ENCODE measurements around the gene BRME1. TPM values are rescaled to one million over a fixed set of nuclear protein-coding genes. Genes with fewer than 3 reads are reported as not detected.

BRME1 gene
- total and polyA plus RNA-seq, 2 of the 13 experiments (the other 11 are each of a cell fraction or from before 2014, with no cell fraction given) = 0.74 to 1.5 TPM

GRCh38 chr19:13841086-13841961 lies 64.6 kb downstream of the BRME1 start (continued):
- no peak for TF ChIP-seq ARID3A (IDR thresholded peaks at IDR 0.05; ENCODE audit: low read depth, low read length)
- no peak for TF ChIP-seq ZNF362 (CRISPR knock-in tag; IDR thresholded peaks at IDR 0.05; ENCODE audit: borderline replicate concordance)
- TF ChIP-seq ZNF841 (CRISPR knock-in tag; IDR thresholded peaks at IDR 0.05; ENCODE audit: borderline replicate concordance) = no peak
- TF ChIP-seq ZNF256 (CRISPR knock-in tag; conservative IDR thresholded peaks at IDR 0.05) = no peak
- no peak for TF ChIP-seq CENPT (CRISPR knock-in tag; IDR thresholded peaks at IDR 0.05; ENCODE audit: low read depth)
- TF ChIP-seq ZBTB46 (CRISPR knock-in tag; IDR thresholded peaks at IDR 0.05; ENCODE audit: borderline replicate concordance) = no peak
- TF ChIP-seq RNF2 (conservative IDR thresholded peaks at IDR 0.05; ENCODE audit: low read depth) = no peak
- no peak for TF ChIP-seq ZNF512 (CRISPR knock-in tag; IDR thresholded peaks at IDR 0.05)
- TF ChIP-seq MAFF (IDR thresholded peaks at IDR 0.05; ENCODE audit: low read depth, low read length) = no peak
- no peak for TF ChIP-seq KLF11 (CRISPR knock-in tag; IDR thresholded peaks at IDR 0.05)
- no peak for TF ChIP-seq RCOR2 (CRISPR knock-in tag; IDR thresholded peaks at IDR 0.05)
- no peak for TF ChIP-seq FIP1L1 (IDR thresholded peaks at IDR 0.05; ENCODE audit: borderline replicate concordance, insufficient read depth, low read depth, low read length)
- TF ChIP-seq POLR2A (IDR thresholded peaks at IDR 0.05; ENCODE audit: insufficient read depth in 1 of 2, low read depth in 2 of 2, low read length in 2 of 2) = peak in 1 of 2 experiments; percentile 9; a peak in 1 of 4 replicates
- TF ChIP-seq REL (CRISPR knock-in tag; conservative IDR thresholded peaks at IDR 0.05) = no peak
- no peak for TF ChIP-seq RFX1 (IDR thresholded peaks at IDR 0.05)
- no peak for TF ChIP-seq SIX1 (CRISPR knock-in tag; IDR thresholded peaks at IDR 0.05; ENCODE audit: borderline replicate concordance)
- TF ChIP-seq ZBTB3 (CRISPR knock-in tag; IDR thresholded peaks at IDR 0.05; ENCODE audit: borderline replicate concordance, low read depth) = no peak
- TF ChIP-seq ZNF788 (CRISPR knock-in tag; IDR thresholded peaks at IDR 0.05; ENCODE audit: borderline replicate concordance) = peak; percentile 58; the same call in 1 of the 2 replicates
- TF ChIP-seq GLI4 (CRISPR knock-in tag; IDR thresholded peaks at IDR 0.05; ENCODE audit: borderline replicate concordance) = no peak
- TF ChIP-seq EHMT2 (IDR thresholded peaks at IDR 0.05; ENCODE audit: borderline replicate concordance, low read depth, low read length) = no peak
- no peak for TF ChIP-seq GTF3A (CRISPR knock-in tag; conservative IDR thresholded peaks at IDR 0.05)
- TF ChIP-seq HCFC1 (IDR thresholded peaks at IDR 0.05; ENCODE audit: low read depth, low read length) = no peak
- no peak for TF ChIP-seq RBM39 (IDR thresholded peaks at IDR 0.05; ENCODE audit: low read depth, low read length, poor library complexity, severe bottlenecking)
- TF ChIP-seq SRY (CRISPR knock-in tag; IDR thresholded peaks at IDR 0.05) = no peak
